Uterus (tissue), 2 donors: Measurements from ENCODE around the gene DDC.

ENCODE experiments used
- POLR2A ChIP-seq, 2 donors: fragments of 450-650 bp; IDR thresholded peaks; one replicate each; pipeline ENCODE4 v1.6.1; 2016; ENCODE audit warnings: antibody characterized with exemption in 2 of 2, mild to moderate bottlenecking in 1 of 2, moderate library complexity in 1 of 2
- TF ChIP-seq, protein P1 (sequence below), 4 experiments: fragments of 200-600 bp in 2 of 4; fragments of 450-650 bp in 2 of 4; sonication (generic) in 2 of 4; IDR thresholded peaks; one replicate each; pipeline ENCODE4 v1.5.1; 2016 to 2019; ENCODE audit warnings: antibody characterized with exemption in 4 of 4, mild to moderate bottlenecking in 2 of 4, moderate library complexity in 1 of 4

DNA sequence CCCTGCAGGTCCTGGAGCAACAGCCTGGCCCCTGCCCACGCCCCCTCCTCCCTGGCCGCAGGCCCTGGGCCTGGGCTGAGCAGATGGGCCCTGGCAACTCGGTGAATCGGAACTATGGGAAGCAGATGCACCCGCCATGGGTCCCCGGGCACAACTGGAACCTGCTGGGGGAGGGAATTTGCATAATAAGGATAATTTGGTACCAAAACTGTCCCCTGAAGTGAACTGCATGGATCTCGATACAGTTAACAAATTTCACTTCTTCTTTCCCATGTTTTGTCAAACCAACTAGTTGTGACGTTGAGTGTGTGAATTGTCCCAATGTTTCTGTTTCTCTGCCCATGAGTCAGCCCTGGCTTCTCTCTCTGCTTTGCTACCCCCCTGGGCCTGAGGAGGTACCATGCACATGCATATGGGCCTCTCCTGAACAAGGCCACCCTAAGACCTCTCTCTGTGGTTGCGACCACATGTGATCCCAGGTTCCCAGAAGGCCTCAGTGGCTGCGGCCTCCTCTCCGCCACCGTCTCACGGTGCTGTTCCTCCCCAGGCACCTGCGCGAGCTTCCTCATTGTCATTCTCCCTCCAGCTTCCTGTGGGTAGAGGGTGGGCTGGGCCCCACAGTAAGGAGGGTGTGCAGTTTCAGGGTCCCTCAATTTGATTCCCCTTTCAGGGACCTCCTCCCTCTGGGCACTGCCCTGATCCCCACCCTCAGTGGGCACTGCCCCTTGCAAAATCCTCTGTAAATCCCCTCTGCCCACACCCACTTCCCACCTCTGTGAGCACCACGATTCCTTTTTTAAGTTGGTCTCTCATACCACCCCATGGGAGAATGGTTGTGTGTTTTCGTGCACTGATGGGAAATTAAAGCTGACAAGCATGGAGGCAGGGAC is 155.1 kb downstream of the DDC start:
- TF ChIP-seq, protein P1, sequence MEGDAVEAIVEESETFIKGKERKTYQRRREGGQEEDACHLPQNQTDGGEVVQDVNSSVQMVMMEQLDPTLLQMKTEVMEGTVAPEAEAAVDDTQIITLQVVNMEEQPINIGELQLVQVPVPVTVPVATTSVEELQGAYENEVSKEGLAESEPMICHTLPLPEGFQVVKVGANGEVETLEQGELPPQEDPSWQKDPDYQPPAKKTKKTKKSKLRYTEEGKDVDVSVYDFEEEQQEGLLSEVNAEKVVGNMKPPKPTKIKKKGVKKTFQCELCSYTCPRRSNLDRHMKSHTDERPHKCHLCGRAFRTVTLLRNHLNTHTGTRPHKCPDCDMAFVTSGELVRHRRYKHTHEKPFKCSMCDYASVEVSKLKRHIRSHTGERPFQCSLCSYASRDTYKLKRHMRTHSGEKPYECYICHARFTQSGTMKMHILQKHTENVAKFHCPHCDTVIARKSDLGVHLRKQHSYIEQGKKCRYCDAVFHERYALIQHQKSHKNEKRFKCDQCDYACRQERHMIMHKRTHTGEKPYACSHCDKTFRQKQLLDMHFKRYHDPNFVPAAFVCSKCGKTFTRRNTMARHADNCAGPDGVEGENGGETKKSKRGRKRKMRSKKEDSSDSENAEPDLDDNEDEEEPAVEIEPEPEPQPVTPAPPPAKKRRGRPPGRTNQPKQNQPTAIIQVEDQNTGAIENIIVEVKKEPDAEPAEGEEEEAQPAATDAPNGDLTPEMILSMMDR (IDR thresholded peaks at IDR 0.05): no peak
- TF ChIP-seq POLR2A (IDR thresholded peaks at IDR 0.05): no peak
